A549 treated with DMSO at 1 μM for 4 hours (cell line): ENCODE measurements around the gene BTBD1. TPM values are rescaled to one million over a fixed set of nuclear protein-coding genes. Genes with fewer than 3 reads are reported as not detected.

Experiments used
- total RNA-seq: library from RNA; stranded (reverse); fragments of 200-300 nt; extraction: Qiagen RNA extraction; gene quantifications from 5 replicates; pipeline ENCODE4 v1.2.3, GENCODE V29; 2022; ENCODE audit warnings: low read depth

Gene BTBD1
- 49.5 to 64.7 TPM (median 57.2 TPM) in 5 replicates for total RNA-seq

GRCh38 chr15:83066734-83067637 is at the start of gene BTBD1:
TSS of gene BTBD1 (minus strand) at chr15:83067252. CDS start at chr15:83067151, 101 bp downstream.

DNA sequence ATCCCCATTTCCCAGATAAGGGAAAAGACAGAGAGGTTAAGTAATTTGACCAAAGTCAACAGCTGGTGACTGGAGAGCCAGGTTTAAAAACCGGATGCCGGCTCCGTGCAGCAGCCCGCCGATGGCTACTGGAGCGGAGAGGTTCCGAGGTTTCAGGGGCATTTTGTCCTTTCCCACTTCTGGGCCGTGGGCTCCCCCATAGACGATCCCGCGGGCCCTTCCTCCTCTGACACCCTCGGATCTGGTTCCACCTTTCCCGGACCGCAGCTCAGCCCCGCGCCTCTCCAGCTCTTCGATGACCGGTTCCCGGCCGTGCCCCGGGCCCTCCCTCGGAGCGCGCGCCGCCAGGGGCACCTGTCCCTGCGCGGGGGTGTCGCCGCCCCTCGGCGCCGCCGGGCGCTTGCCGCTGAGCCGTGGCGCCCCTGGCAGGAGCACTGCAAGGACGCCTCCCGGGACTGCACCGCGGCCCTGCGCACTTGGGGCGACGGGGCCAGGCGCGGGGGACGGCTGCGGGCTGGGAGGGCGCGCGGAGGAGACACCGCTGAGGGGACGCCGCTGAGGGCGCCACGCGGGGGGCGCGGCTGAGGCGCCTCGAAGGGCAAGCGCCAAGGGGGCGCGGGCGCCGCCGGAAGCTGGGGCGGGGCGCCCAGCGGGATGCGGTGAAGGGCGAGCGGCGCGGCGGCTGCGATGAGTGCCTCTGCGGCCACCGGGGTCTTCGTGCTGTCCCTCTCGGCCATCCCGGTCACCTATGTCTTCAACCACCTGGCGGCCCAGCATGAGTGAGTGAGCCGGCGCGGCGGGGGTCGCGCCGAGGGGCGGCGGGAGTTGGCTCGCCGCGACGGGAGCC is 40.2 kb upstream of the BTBD1 start, which contains the start of gene TM6SF1:
TSS of gene TM6SF1 (plus strand) at position 652 of the 847 bp plus-strand sequence. CDS start at position 688, 36 bp downstream.

GRCh38 chr15:83011271-83012075 is 55.6 kb downstream of the BTBD1 start, which contains the start of gene C15orf40:
TSS of gene C15orf40 (minus strand) at chr15:83011639. CDS start at chr15:83011607, 32 bp downstream.

GRCh38 chr15:82985688-82986441 is 81.2 kb downstream of the BTBD1 start, which contains the start of gene RAMAC:
TSS of gene RAMAC (plus strand) at chr15:82986210. CDS start at chr15:82989019, 2,809 bp downstream.

Other genes starting within 250 kb of the BTBD1 start
- 11.7 to 15.1 TPM (median 13.7 TPM) in 5 replicates for gene HOMER2, start 114.5 kb downstream of the BTBD1 start, total RNA-seq
- gene RAMAC, start 81.0 kb downstream of the BTBD1 start, total RNA-seq, result 41.1 to 55.4 TPM (median 45.5 TPM) in 5 replicates
- 43.2 to 56.3 TPM (median 49.7 TPM) in 5 replicates for gene C15orf40, start 55.6 kb downstream of the BTBD1 start, total RNA-seq
- 0.07 to 0.17 TPM (median 0.13 TPM) in 4 of 5 replicates, not detected in the other for gene TM6SF1, start 40.4 kb upstream of the BTBD1 start, total RNA-seq
- gene HDGFL3, start 140.6 kb upstream of the BTBD1 start, total RNA-seq, result 47.4 to 68.1 TPM (median 61.6 TPM) in 5 replicates
- 0.49 to 0.65 TPM (median 0.53 TPM) in 5 replicates for gene BNC1, start 217.4 kb upstream of the BTBD1 start, total RNA-seq